T-helper 2 cell treated with Interferon-gamma antibody and Interleukin-4, amounts not matched to agents 5 μg/mL and 100 μg/mL, for 36 hours (primary cell): Measurements from ENCODE around the gene ASTN2.

ENCODE experiments used
- DNase-seq: peaks from one replicate; pipeline ENCODE4 v3.0.0; 2021; ENCODE audit warnings: low spot score
- H3K27ac Mint-ChIP-seq: one replicate; pipeline ENCODE4 v1.8.0; 2021; ENCODE audit warnings: mild to moderate bottlenecking, mixed read lengths
- H3K27me3 Mint-ChIP-seq: one replicate; pipeline ENCODE4 v1.8.0; 2021; ENCODE audit warnings: low read depth, mixed read lengths
- H3K36me3 Mint-ChIP-seq: one replicate; pipeline ENCODE4 v1.8.0; 2021; ENCODE audit warnings: low read depth, mixed read lengths
- H3K4me1 Mint-ChIP-seq: one replicate; pipeline ENCODE4 v1.8.0; 2021; ENCODE audit warnings: low read depth, mixed read lengths
- H3K4me3 Mint-ChIP-seq: one replicate; pipeline ENCODE4 v1.8.0; 2022; ENCODE audit warnings: mild to moderate bottlenecking, moderate library complexity, mixed read lengths
- H3K9me3 Mint-ChIP-seq: one replicate; pipeline ENCODE4 v1.8.0; 2021; ENCODE audit warnings: mixed read lengths

The ASTN2 gene

DNA sequence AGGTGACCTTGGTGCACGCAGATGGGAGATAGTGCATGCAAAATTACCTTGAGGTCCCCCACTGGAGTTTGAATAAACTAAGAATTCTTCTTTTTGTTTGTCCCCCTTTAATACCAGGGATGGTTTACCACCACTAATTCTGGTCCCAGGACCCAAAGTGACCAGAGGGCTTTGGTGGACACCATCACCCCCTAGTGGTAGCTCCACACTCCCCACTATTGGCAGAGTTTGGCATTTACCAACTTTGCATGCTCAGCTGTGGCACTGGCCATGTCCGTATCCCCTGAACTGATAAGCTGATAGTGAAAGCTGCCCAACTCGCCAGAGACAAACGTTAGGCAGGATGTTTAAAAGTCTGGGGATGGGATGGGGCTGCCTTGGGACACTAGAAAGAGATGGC lies 3.3 kb downstream of the ASTN2 start:
- Mint-ChIP-seq H3K27me3 (peaks cover 32% of the 10 kb centered on the region), H3K4me1 (no peaks in the 10 kb centered on the region), H3K27ac (no peak overlapping the region), H3K4me3 (no peak overlapping the region), H3K36me3 (no peaks in the 10 kb centered on the region), H3K9me3 (no peaks in the 10 kb centered on the region)
- no peak for DNase-seq

- no peak overlapping the region for H3K27ac Mint-ChIP-seq
- peaks cover 32% of the 10 kb centered on the region for H3K27me3 Mint-ChIP-seq
- H3K9me3 Mint-ChIP-seq, result no peaks in the 10 kb centered on the region
- H3K4me3 Mint-ChIP-seq, result no peak overlapping the region
- no peaks in the 10 kb centered on the region for H3K4me1 Mint-ChIP-seq
- DNase-seq, result no peak
- no peaks in the 10 kb centered on the region for H3K36me3 Mint-ChIP-seq
These were observed 5.5 kb downstream of the ASTN2 start for GRCh38 chr9:117409321-117409720.

DNA sequence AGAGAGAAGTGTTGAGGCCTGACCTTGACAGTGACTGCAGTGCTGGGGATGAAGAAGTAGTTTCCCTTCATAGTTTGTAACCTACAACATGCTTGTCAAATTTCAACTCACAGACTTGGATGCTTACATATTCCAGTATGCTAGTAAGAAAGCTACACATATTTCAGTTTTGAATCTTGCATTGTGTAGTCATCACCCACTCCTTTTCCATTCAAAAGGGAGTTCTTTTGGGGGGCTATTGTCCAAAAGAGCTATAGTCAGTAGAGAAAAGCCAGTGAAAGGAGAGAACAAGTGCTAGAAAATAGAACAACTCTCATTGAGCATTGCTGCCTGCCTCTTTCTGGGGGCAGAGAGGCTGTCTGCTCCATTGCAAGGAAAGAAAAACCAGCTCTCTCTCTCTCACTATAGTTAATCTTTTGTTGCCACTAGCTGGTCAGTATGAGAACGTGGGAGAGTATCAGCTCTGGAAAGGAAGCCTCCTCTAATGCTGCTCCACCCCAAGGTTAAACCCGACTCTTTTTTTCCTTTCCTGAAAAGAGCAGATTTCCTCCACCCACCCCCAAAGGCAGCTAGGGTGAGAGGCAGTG lies 7.3 kb downstream of the ASTN2 start:
- no peaks in the 10 kb centered on the region for H3K9me3 Mint-ChIP-seq
- no peaks in the 10 kb centered on the region for H3K4me1 Mint-ChIP-seq
- no peak overlapping the region for H3K27ac Mint-ChIP-seq
- no peak for DNase-seq
- no peaks in the 10 kb centered on the region for H3K36me3 Mint-ChIP-seq
- H3K4me3 Mint-ChIP-seq, result no peak overlapping the region
- H3K27me3 Mint-ChIP-seq, result peaks cover 17% of the 10 kb centered on the region

DNA sequence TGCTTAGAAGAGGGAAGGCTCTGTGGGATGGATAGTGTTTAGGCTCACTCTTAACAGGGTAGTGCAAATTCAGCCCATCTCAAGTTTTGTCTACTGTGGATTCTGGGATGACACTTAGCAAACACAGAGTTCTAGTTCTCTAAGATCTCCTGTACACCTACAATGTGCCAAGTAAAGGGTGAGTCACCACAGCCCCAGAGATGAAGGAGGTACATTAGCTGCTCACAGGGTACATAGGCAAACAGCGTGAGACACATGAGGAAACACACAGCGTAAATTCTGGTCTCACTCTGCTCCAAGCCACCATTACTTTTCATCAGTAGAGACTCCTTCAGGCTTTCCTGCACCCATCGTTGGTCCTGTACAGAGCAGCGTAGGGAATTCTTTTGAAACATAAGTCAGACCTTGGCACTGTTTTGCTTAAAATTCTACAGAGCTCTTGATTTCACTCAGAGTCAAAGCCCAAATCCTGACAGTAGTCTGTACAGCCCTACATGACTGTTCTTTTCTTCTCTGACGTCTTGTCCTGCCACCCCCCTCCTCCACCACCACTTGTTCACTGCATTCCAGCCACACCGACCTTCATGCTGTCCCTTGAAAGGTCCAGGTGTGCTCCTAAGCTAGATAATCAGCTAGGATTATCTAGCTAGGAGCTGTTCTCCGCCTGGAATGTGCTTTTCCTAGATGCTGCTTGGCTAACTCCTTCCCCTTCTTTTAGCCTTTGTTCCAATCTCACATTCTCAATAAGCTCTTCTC lies 8.7 kb downstream of the ASTN2 start:
- Mint-ChIP-seq H3K27ac (no peak overlapping the region), H3K9me3 (no peaks in the 10 kb centered on the region), H3K4me1 (no peaks in the 10 kb centered on the region), H3K27me3 (peaks cover 4% of the 10 kb centered on the region), H3K36me3 (no peaks in the 10 kb centered on the region), H3K4me3 (no peak overlapping the region)
- no peak for DNase-seq

- H3K9me3 Mint-ChIP-seq, result no peaks in the 10 kb centered on the region
- peaks cover 2% of the 10 kb centered on the region for H3K27me3 Mint-ChIP-seq
- no peak for DNase-seq
- no peak overlapping the region for H3K27ac Mint-ChIP-seq
- no peaks in the 10 kb centered on the region for H3K36me3 Mint-ChIP-seq
- no peak overlapping the region for H3K4me3 Mint-ChIP-seq
- H3K4me1 Mint-ChIP-seq, result no peaks in the 10 kb centered on the region
These were observed 11.0 kb downstream of the ASTN2 start for GRCh38 chr9:117403848-117404247.

GRCh38 chr9:117403403-117403811 lies 11.4 kb downstream of the ASTN2 start:
- no peak for DNase-seq
- Mint-ChIP-seq H3K36me3 (no peaks in the 10 kb centered on the region), H3K4me1 (no peaks in the 10 kb centered on the region), H3K27me3 (peaks cover 2% of the 10 kb centered on the region), H3K9me3 (no peaks in the 10 kb centered on the region), H3K27ac (no peak overlapping the region), H3K4me3 (no peak overlapping the region)

- H3K27me3 Mint-ChIP-seq, result no peaks in the 10 kb centered on the region
- no peak for DNase-seq
- no peak overlapping the region for H3K4me3 Mint-ChIP-seq
- no peaks in the 10 kb centered on the region for H3K4me1 Mint-ChIP-seq
- no peaks in the 10 kb centered on the region for H3K36me3 Mint-ChIP-seq
- no peak overlapping the region for H3K27ac Mint-ChIP-seq
- H3K9me3 Mint-ChIP-seq, result no peaks in the 10 kb centered on the region
These were observed 14.7 kb downstream of the ASTN2 start for GRCh38 chr9:117400171-117400570.

DNA sequence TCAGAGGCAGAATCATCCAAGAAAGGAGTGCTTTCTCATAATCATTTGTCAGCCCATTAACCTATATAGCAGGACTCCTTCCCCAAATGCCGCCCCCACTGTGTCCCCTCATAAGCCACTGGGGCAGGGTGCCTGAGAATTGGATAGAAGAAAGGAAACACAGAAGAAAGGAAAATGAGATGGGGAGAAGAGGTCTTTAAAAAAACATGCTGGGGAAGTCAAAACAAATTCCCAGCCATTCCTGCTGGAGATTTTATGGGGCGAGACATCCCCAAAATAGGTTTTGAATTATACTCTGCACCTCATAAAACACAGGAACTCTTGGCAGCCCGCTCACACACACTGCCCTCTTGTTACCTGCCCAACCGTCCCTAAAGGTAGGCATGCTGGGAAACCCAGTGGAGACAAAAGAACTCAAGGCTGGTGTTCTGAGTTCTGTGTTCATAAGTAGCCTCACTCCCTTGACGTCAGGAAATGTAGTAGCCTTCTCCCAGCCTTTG lies 19.7 kb downstream of the ASTN2 start:
- Mint-ChIP-seq H3K4me1 (no peaks in the 10 kb centered on the region), H3K9me3 (no peaks in the 10 kb centered on the region)

GRCh38 chr9:117394655-117395054 lies 20.2 kb downstream of the ASTN2 start:
- Mint-ChIP-seq H3K4me1 (no peaks in the 10 kb centered on the region), H3K36me3 (no peaks in the 10 kb centered on the region), H3K27ac (no peak overlapping the region), H3K27me3 (no peaks in the 10 kb centered on the region), H3K4me3 (no peak overlapping the region), H3K9me3 (no peaks in the 10 kb centered on the region)
- no peak for DNase-seq

More for the DNA sequence above, 19.7 kb downstream of the ASTN2 start:
- DNase-seq, result no peak
- H3K27ac Mint-ChIP-seq, result no peak overlapping the region
- no peak overlapping the region for H3K4me3 Mint-ChIP-seq
- H3K36me3 Mint-ChIP-seq, result no peaks in the 10 kb centered on the region
- no peaks in the 10 kb centered on the region for H3K27me3 Mint-ChIP-seq

GRCh38 chr9:117392992-117393391 lies 21.9 kb downstream of the ASTN2 start:
- no peaks in the 10 kb centered on the region for H3K4me1 Mint-ChIP-seq
- H3K27ac Mint-ChIP-seq, result no peak overlapping the region
- DNase-seq, result no peak
- H3K36me3 Mint-ChIP-seq, result no peaks in the 10 kb centered on the region
- H3K9me3 Mint-ChIP-seq, result no peaks in the 10 kb centered on the region
- no peaks in the 10 kb centered on the region for H3K27me3 Mint-ChIP-seq
- no peak overlapping the region for H3K4me3 Mint-ChIP-seq

- Mint-ChIP-seq H3K27me3 (no peaks in the 10 kb centered on the region), H3K9me3 (no peaks in the 10 kb centered on the region), H3K4me3 (no peak overlapping the region), H3K4me1 (no peaks in the 10 kb centered on the region), H3K27ac (no peak overlapping the region), H3K36me3 (no peaks in the 10 kb centered on the region)
- no peak for DNase-seq
These were observed 27.4 kb downstream of the ASTN2 start for GRCh38 chr9:117387422-117387821.

DNA sequence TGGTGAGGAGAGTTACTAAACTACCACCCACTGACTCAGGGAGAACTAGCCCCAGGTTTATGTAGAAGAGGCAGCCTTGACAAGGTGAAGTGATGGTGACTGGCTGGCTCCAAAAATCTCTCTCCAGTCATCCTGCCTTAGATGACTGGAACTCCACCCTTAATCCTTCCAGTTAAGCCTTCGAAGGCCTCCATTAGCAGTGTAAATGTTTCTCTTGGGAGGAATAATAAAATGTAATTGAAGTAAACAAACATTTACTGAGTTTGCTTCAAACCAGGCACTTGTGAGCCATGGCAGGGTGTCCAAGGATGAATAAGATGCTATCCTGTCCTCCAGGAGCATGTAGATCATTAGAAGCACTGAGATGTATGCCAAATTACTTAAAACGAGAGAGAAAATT lies 35.5 kb downstream of the ASTN2 start:
- DNase-seq, result no peak
- Mint-ChIP-seq H3K4me1 (no peaks in the 10 kb centered on the region), H3K36me3 (no peaks in the 10 kb centered on the region), H3K9me3 (no peaks in the 10 kb centered on the region), H3K4me3 (no peak overlapping the region), H3K27ac (no peak overlapping the region), H3K27me3 (no peaks in the 10 kb centered on the region)

GRCh38 chr9:117377046-117377445 lies 37.8 kb downstream of the ASTN2 start:
- Mint-ChIP-seq H3K27me3 (no peaks in the 10 kb centered on the region), H3K27ac (no peak overlapping the region), H3K4me3 (no peak overlapping the region), H3K9me3 (no peaks in the 10 kb centered on the region), H3K36me3 (no peaks in the 10 kb centered on the region), H3K4me1 (no peaks in the 10 kb centered on the region)
- no peak for DNase-seq

DNA sequence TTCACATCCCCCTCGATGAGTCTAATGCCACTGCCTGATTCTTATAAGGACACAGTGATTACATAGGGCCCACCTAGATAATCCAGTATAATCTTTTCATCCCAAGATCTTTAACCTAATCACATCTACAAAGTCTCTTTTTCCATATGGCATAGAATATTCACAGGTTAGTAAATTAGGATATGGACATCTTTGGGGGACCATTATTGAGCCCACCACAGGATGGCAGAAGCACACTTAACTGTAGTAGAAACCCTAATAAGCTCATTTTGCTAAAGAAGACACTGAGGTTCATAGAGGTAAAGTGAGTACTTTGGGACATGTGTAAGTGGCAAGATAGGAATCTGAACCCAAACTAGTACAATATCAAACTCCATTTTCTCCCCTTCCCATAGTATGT lies 38.9 kb downstream of the ASTN2 start:
- Mint-ChIP-seq H3K27me3 (no peaks in the 10 kb centered on the region), H3K36me3 (no peaks in the 10 kb centered on the region), H3K4me1 (no peaks in the 10 kb centered on the region), H3K9me3 (no peaks in the 10 kb centered on the region), H3K27ac (no peak overlapping the region), H3K4me3 (no peak overlapping the region)
- DNase-seq, result no peak
